Measurements from ENCODE around the gene MICALL2.
A peak's percentile ranks its signal among the peaks of the same experiment; 100 is the strongest.
"Not testable (repeated sequence)": the region's sequence is repeated elsewhere in the genome, so short reads cannot be mapped to it uniquely, and the experiment has no call there.

Gene MICALL2

GRCh38 chr7:1454542-1454941 is 4.7 kb downstream of the MICALL2 start:
- Histone ChIP-seq H3K4me3 (ENCODE audit: low read depth in 1 of 2, low read length in 2 of 2) (no peak overlapping the region), H3K36me3 (ENCODE audit: insufficient read depth, low read length) (no peaks in the 10 kb centered on the region), H3K9me3 (ENCODE audit: low read length) (no peaks in the 10 kb centered on the region), H3K4me1 (ENCODE audit: insufficient read depth, low read length) (peaks cover 10% of the 10 kb centered on the region), H3K9ac (ENCODE audit: low read length) (no peak overlapping the region), H3K27me3 (ENCODE audit: control insufficient read depth in 1 of 2, insufficient read depth in 2 of 2, low read length in 2 of 2) (no peaks in the 10 kb centered on the region), H3K27ac (ENCODE audit: low read depth, low read length) (no peak overlapping the region)

DNA sequence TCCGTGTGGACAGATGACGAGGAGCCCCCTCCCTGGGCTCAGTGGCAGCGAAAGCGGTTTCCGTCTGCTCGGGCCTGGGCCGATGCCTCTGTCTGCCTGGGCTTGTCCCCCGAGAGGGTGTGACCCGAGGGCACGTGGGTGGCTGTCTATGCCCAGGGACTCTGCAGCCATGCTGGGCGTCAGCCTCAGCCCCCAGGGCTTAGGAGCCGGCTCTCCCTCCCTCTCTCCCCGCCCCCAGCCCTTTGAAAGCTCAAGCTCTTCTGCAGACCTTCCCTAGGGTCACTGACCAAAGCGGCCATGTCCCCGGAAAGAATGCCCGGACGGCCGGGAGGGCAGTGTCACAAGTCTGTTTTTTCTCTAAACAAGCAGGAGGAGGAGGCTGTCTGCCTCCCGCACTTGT is 7.1 kb downstream of the MICALL2 start:
- H3K27ac ChIP-seq (ENCODE audit: low read depth, low read length): no peak overlapping the region
- H3K36me3 ChIP-seq (ENCODE audit: insufficient read depth, low read length): no peaks in the 10 kb centered on the region
- no peaks in the 10 kb centered on the region for H3K27me3 ChIP-seq (ENCODE audit: control insufficient read depth in 1 of 2, insufficient read depth in 2 of 2, low read length in 2 of 2)
- no peaks in the 10 kb centered on the region for H3K9me3 ChIP-seq (ENCODE audit: low read length)
- no peaks in the 10 kb centered on the region for H3K4me1 ChIP-seq (ENCODE audit: insufficient read depth, low read length)
- H3K9ac ChIP-seq (ENCODE audit: low read length): no peak overlapping the region
- H3K4me3 ChIP-seq (ENCODE audit: low read depth in 1 of 2, low read length in 2 of 2): no peak overlapping the region

DNA sequence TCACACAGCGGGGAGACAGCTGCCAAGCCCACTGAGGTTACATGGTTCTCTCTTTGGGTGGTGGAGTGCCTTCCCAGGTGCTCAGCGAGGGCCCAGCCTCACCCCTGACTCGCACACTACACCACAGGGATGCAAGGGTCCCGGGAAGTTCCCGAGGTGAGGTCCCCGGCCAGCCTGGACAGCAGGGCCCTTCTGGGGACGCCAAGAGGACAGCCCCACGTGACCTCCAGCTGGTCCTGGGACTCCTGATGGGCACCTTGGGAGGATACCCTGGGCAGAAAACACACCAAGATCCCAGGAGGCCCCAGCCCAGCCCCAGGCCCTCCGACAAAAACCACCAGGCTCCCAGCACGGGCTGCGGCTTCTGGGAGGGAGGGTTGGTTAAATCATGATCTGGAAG is 8.3 kb downstream of the MICALL2 start:
- Histone ChIP-seq H3K9ac (ENCODE audit: low read length) (no peak overlapping the region), H3K4me1 (ENCODE audit: insufficient read depth, low read length) (no peaks in the 10 kb centered on the region), H3K27ac (ENCODE audit: low read depth, low read length) (no peak overlapping the region), H3K27me3 (ENCODE audit: control insufficient read depth in 1 of 2, insufficient read depth in 2 of 2, low read length in 2 of 2) (no peaks in the 10 kb centered on the region), H3K4me3 (ENCODE audit: low read depth in 1 of 2, low read length in 2 of 2) (no peak overlapping the region), H3K36me3 (ENCODE audit: insufficient read depth, low read length) (no peaks in the 10 kb centered on the region), H3K9me3 (ENCODE audit: low read length) (no peaks in the 10 kb centered on the region)

- Histone ChIP-seq H3K9ac (ENCODE audit: low read length) (no peak overlapping the region), H3K27ac (ENCODE audit: low read depth, low read length) (no peak overlapping the region), H3K36me3 (ENCODE audit: insufficient read depth, low read length) (no peaks in the 10 kb centered on the region), H3K4me1 (ENCODE audit: insufficient read depth, low read length) (no peaks in the 10 kb centered on the region), H3K9me3 (ENCODE audit: low read length) (no peaks in the 10 kb centered on the region), H3K4me3 (ENCODE audit: low read depth in 1 of 2, low read length in 2 of 2) (no peak overlapping the region), H3K27me3 (ENCODE audit: control insufficient read depth in 1 of 2, insufficient read depth in 2 of 2, low read length in 2 of 2) (no peaks in the 10 kb centered on the region)
These were observed 8.8 kb downstream of the MICALL2 start for GRCh38 chr7:1450431-1450830.

DNA sequence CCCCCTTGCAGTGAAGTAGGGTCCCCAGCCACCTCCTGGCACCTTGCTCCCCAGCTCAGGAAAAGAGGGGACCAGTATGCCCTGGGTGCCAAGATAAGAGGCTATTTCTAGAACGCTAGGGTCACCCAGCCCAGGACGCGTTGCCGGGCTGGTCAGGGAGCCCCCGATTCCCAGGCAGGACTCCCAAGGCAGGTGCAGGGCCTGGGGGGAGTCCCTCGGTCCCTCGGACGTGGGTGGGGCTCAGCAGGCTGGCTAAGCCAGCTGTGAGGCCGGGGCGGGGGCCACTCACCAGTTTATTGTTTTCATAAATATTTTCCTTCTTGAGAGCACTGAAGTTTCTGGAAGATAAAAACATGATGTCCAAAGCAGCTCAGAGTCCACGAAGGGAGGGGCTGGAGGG is 9.3 kb downstream of the MICALL2 start:
- H3K4me3 ChIP-seq (ENCODE audit: low read depth in 1 of 2, low read length in 2 of 2): no peak overlapping the region
- no peaks in the 10 kb centered on the region for H3K36me3 ChIP-seq (ENCODE audit: insufficient read depth, low read length)
- H3K9me3 ChIP-seq (ENCODE audit: low read length): no peaks in the 10 kb centered on the region
- H3K4me1 ChIP-seq (ENCODE audit: insufficient read depth, low read length): no peaks in the 10 kb centered on the region
- H3K27ac ChIP-seq (ENCODE audit: low read depth, low read length): no peak overlapping the region
- H3K27me3 ChIP-seq (ENCODE audit: control insufficient read depth in 1 of 2, insufficient read depth in 2 of 2, low read length in 2 of 2): no peaks in the 10 kb centered on the region
- no peak overlapping the region for H3K9ac ChIP-seq (ENCODE audit: low read length)

DNA sequence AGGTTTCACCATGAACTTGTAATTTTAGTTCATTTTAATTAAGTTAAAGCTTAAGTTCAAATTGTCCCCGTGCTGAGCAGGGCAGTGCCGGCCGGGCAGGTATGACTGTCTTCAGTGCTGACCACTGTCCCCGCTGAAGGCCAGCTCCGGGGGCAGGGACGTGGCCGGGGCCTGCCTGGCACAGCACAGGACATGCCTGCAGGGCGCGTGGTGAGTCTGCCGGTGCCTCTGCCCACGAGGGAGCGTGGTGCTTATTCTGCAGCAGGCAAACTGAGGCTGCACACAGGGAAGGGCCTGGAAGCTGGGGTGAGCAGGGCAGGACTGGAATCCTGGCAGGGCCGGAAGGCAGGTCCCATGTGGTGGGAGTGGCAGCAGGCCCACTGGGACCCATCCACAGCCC is 9.8 kb downstream of the MICALL2 start:
- Histone ChIP-seq H3K36me3 (ENCODE audit: insufficient read depth, low read length) (no peaks in the 10 kb centered on the region), H3K27ac (ENCODE audit: low read depth, low read length) (no peak overlapping the region), H3K4me1 (ENCODE audit: insufficient read depth, low read length) (no peaks in the 10 kb centered on the region), H3K9ac (ENCODE audit: low read length) (no peak overlapping the region), H3K4me3 (ENCODE audit: low read depth in 1 of 2, low read length in 2 of 2) (no peak overlapping the region), H3K9me3 (ENCODE audit: low read length) (no peaks in the 10 kb centered on the region), H3K27me3 (ENCODE audit: control insufficient read depth in 1 of 2, insufficient read depth in 2 of 2, low read length in 2 of 2) (no peaks in the 10 kb centered on the region)

DNA sequence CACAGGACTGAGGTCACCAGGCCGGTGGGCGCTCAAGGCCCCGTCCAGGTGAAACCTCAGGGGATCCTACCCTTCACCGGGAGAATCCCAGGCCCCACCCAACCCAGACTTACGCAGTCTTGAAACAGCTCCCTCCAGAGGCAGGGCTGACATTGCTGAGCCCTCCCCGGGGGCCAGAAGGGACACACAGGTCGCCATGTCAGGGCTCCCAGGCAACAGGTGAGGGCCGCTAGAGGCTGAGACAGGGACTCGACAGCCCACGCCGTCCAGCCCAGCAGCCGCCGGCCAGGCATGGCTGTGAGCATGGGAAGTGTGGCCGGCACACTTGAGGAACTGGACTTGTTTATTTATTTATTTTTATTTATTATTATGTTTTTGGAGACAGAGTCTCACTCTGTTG is 10.3 kb downstream of the MICALL2 start:
- no peaks in the 10 kb centered on the region for H3K9me3 ChIP-seq (ENCODE audit: low read length)
- H3K4me3 ChIP-seq (ENCODE audit: low read depth in 1 of 2, low read length in 2 of 2): no peak overlapping the region
- H3K36me3 ChIP-seq (ENCODE audit: insufficient read depth, low read length): no peaks in the 10 kb centered on the region
- H3K27me3 ChIP-seq (ENCODE audit: control insufficient read depth in 1 of 2, insufficient read depth in 2 of 2, low read length in 2 of 2): no peaks in the 10 kb centered on the region
- no peak overlapping the region for H3K9ac ChIP-seq (ENCODE audit: low read length)
- H3K4me1 ChIP-seq (ENCODE audit: insufficient read depth, low read length): no peaks in the 10 kb centered on the region
- H3K27ac ChIP-seq (ENCODE audit: low read depth, low read length): no peak overlapping the region

DNA sequence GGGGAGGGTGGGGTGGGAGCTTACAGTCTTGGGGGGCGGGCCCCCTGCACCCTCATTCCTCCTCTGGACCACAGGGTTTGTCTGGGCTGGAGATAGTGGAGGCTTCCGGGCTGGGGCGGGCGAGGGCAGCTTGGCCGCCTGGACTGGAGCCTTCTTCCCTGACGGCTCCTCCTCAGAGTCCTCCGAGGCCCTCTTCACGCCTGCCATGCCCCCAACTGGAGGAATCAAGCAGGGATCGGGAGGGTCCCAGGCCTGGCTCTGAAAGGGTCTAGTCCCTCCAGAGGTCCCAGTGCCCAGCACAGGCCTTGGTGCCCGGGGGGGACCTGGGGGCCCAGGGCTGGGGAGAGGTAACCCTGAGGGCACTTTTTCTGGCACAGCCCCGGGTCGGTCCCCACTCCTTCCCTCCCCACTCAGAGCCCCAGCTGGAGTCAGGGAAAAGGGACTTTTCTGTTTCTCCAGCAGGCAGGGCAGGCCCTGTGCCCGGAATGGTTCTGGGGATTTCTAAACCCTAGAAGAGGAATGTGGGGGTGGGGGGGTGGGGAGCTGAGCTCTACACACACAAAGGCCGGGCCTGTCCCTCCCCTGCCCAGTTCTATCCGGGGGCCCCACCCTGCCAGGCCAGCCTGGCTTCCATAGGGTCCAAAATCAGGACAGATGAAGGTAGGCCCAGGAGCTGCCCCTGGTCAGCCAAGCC is 11.6 kb downstream of the MICALL2 start:
- Histone ChIP-seq H3K4me1 (ENCODE audit: insufficient read depth, low read length) (no peaks in the 10 kb centered on the region), H3K4me3 (ENCODE audit: low read depth in 1 of 2, low read length in 2 of 2) (no peak overlapping the region), H3K36me3 (ENCODE audit: insufficient read depth, low read length) (no peaks in the 10 kb centered on the region), H3K9me3 (ENCODE audit: low read length) (no peaks in the 10 kb centered on the region), H3K27me3 (ENCODE audit: control insufficient read depth in 1 of 2, insufficient read depth in 2 of 2, low read length in 2 of 2) (no peaks in the 10 kb centered on the region), H3K27ac (ENCODE audit: low read depth, low read length) (peak overlapping the region; percentile 14), H3K9ac (ENCODE audit: low read length) (no peak overlapping the region)

DNA sequence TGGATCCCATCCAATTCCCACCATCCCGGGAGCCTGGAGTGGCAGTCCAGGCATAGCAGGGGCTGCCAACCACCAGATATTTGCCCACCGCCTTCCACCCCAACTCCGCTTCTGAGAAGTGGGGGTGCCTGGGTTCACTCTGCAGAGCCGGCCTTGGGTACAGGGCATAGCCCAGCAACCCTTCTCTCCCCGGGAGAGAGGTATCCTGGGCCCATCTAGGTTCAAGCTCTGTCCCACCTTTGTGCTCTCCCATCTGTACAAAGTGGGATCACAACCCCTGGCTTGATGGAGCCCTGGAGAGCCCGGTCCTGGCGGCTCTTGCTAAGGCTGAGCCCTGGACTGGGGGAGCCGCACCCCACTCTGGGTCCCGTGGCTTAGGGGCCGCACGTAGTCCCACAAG is 12.2 kb downstream of the MICALL2 start:
- no peaks in the 10 kb centered on the region for H3K4me1 ChIP-seq (ENCODE audit: insufficient read depth, low read length)
- H3K4me3 ChIP-seq (ENCODE audit: low read depth in 1 of 2, low read length in 2 of 2): no peak overlapping the region
- no peaks in the 10 kb centered on the region for H3K27me3 ChIP-seq (ENCODE audit: control insufficient read depth in 1 of 2, insufficient read depth in 2 of 2, low read length in 2 of 2)
- H3K36me3 ChIP-seq (ENCODE audit: insufficient read depth, low read length): no peaks in the 10 kb centered on the region
- no peaks in the 10 kb centered on the region for H3K9me3 ChIP-seq (ENCODE audit: low read length)
- H3K9ac ChIP-seq (ENCODE audit: low read length): no peak overlapping the region
- peak overlapping the region; percentile 14 for H3K27ac ChIP-seq (ENCODE audit: low read depth, low read length)

DNA sequence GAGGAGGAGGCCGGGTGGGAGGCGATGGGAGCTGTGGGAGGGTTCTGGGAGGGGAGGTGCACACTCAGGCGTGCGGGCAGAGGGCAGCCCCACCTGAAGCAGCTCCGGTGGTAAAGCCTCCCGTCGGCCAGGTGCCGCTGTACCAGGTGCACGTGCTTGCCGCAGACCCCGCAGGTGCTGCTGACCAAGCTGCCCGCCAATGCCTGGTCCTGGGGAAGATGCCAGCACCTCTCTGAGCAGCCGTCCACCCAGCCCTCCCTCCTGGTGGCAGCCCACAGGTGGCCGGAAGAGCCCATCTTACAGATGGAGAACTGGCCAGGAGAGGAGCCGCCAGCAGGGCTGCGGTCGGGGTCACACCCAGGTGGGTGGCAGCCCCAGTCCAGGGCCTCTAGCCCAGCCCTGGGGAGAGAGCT is 12.6 kb downstream of the MICALL2 start:
- no peaks in the 10 kb centered on the region for H3K36me3 ChIP-seq (ENCODE audit: insufficient read depth, low read length)
- H3K27ac ChIP-seq (ENCODE audit: low read depth, low read length): peak overlapping the region; percentile 42

GRCh38 chr7:1446026-1446425 is 13.2 kb downstream of the MICALL2 start:
- not testable (repeated sequence) for H3K9ac ChIP-seq (ENCODE audit: low read length); H3K4me3 ChIP-seq (ENCODE audit: low read depth in 1 of 2, low read length in 2 of 2); H3K36me3 ChIP-seq (ENCODE audit: insufficient read depth, low read length); H3K9me3 ChIP-seq (ENCODE audit: low read length); H3K27me3 ChIP-seq (ENCODE audit: control insufficient read depth in 1 of 2, insufficient read depth in 2 of 2, low read length in 2 of 2); H3K27ac ChIP-seq (ENCODE audit: low read depth, low read length); H3K4me1 ChIP-seq (ENCODE audit: insufficient read depth, low read length)

More for the DNA sequence above, 12.6 kb downstream of the MICALL2 start:
- H3K9me3 ChIP-seq (ENCODE audit: low read length): no peaks in the 10 kb centered on the region
- no peak overlapping the region for H3K9ac ChIP-seq (ENCODE audit: low read length)
- no peaks in the 10 kb centered on the region for H3K4me1 ChIP-seq (ENCODE audit: insufficient read depth, low read length)
- no peak overlapping the region for H3K4me3 ChIP-seq (ENCODE audit: low read depth in 1 of 2, low read length in 2 of 2)
- no peaks in the 10 kb centered on the region for H3K27me3 ChIP-seq (ENCODE audit: control insufficient read depth in 1 of 2, insufficient read depth in 2 of 2, low read length in 2 of 2)

DNA sequence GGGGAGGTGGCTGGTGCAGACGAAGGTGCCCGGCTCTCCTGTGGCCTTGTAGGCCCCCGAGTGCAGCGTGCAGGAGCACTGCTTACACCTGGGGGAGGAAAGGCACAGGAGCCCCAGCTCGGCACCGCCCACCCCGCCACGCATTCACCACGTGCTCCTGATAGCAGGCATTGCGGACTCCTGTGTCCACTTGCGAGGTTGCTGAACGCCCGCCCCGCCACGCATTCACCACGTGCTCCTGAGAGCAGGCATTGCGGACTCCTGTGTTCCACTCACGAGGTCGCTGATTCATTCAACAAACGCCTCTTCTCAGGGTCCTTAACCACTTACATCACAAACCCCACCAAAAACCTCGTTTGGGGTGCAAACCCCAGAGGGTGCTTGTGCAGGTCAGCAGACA is 13.9 kb downstream of the MICALL2 start:
- Histone ChIP-seq H3K27me3 (ENCODE audit: control insufficient read depth in 1 of 2, insufficient read depth in 2 of 2, low read length in 2 of 2) (no peaks in the 10 kb centered on the region), H3K9ac (ENCODE audit: low read length) (no peak overlapping the region), H3K27ac (ENCODE audit: low read depth, low read length) (no peak overlapping the region), H3K36me3 (ENCODE audit: insufficient read depth, low read length) (no peaks in the 10 kb centered on the region), H3K4me3 (ENCODE audit: low read depth in 1 of 2, low read length in 2 of 2) (no peak overlapping the region), H3K4me1 (ENCODE audit: insufficient read depth, low read length) (no peaks in the 10 kb centered on the region), H3K9me3 (ENCODE audit: low read length) (no peaks in the 10 kb centered on the region)
